ENCODE measurements around the gene NTF4.

NTF4 gene

GRCh38 chr19:49109051-49109450 is 44.4 kb upstream of the NTF4 start:
- TF ChIP-seq CTCF (IDR thresholded peaks at IDR 0.05; ENCODE audit: control extremely low read depth, extremely low read depth, low read depth, missing control alignments) = no peak
- DNase-seq (ENCODE audit: extremely low spot score) = no peak
- ChIA-PET POLR2A (no interaction called here), CTCF (interaction anchor here (1.2 to 2.8 kb wide), 3 partner anchors 11 to 99 kb away, joined by 3 to 10 read pairs (median 5); no protein-coding TSS in a partner anchor)

- POLR2A ChIA-PET = no interaction called here
- CTCF ChIA-PET = interaction anchor here (0.7 to 1.3 kb wide), 2 partner anchors 10 to 12 kb away, joined by 3 to 5 read pairs; no protein-coding TSS in a partner anchor
- DNase-seq (ENCODE audit: extremely low spot score) = no peak
- no peak for TF ChIP-seq CTCF (IDR thresholded peaks at IDR 0.05; ENCODE audit: control extremely low read depth, extremely low read depth, low read depth, missing control alignments)
Measured at GRCh38 chr19:49107625-49108459, 43.2 kb upstream of the NTF4 start.

GRCh38 chr19:49106648-49107135 is 42.1 kb upstream of the NTF4 start:
- DNase-seq (ENCODE audit: extremely low spot score) = no peak
- POLR2A ChIA-PET = no interaction called here
- peak; percentile 77 for TF ChIP-seq CTCF (IDR thresholded peaks at IDR 0.05; ENCODE audit: control extremely low read depth, extremely low read depth, low read depth, missing control alignments)
- CTCF ChIA-PET = interaction anchor here (0.8 to 3.0 kb wide), 15 partner anchors 8 to 114 kb away, joined by 3 to 22 read pairs (median 8); partner anchors contain the start of genes GYS1, LIN7B and RUVBL2

GRCh38 chr19:49104229-49104864 is 39.7 kb upstream of the NTF4 start:
- CTCF ChIA-PET = interaction anchor here (0.9 to 3.0 kb wide), 7 partner anchors 9 to 111 kb away, joined by 4 to 21 read pairs (median 11); partner anchors contain the start of genes GYS1, LIN7B and RUVBL2
- POLR2A ChIA-PET = no interaction called here
- no peak for TF ChIP-seq CTCF (IDR thresholded peaks at IDR 0.05; ENCODE audit: control extremely low read depth, extremely low read depth, low read depth, missing control alignments)
- DNase-seq (ENCODE audit: extremely low spot score) = no peak

GRCh38 chr19:49103331-49104085 is 38.9 kb upstream of the NTF4 start:
- ChIA-PET CTCF (no interaction called here), POLR2A (no interaction called here)
- DNase-seq (ENCODE audit: extremely low spot score) = no peak
- TF ChIP-seq CTCF (IDR thresholded peaks at IDR 0.05; ENCODE audit: control extremely low read depth, extremely low read depth, low read depth, missing control alignments) = no peak

GRCh38 chr19:49102303-49102702 is 37.7 kb upstream of the NTF4 start:
- TF ChIP-seq CTCF (IDR thresholded peaks at IDR 0.05; ENCODE audit: control extremely low read depth, extremely low read depth, low read depth, missing control alignments) = no peak
- CTCF ChIA-PET = no interaction called here

More at GRCh38 chr19:49102303-49102702, 37.7 kb upstream of the NTF4 start:
- no peak for DNase-seq (ENCODE audit: extremely low spot score)
- POLR2A ChIA-PET = no interaction called here

Data from GM10248 (cell line).